Measurements from ENCODE around the gene RXRA. TPM values are rescaled to one million over a fixed set of nuclear protein-coding genes. Genes with fewer than 3 reads are reported as not detected.

The RXRA gene
- total RNA-seq, 1 experiment from 2014 or later = 31.6 TPM

DNA sequence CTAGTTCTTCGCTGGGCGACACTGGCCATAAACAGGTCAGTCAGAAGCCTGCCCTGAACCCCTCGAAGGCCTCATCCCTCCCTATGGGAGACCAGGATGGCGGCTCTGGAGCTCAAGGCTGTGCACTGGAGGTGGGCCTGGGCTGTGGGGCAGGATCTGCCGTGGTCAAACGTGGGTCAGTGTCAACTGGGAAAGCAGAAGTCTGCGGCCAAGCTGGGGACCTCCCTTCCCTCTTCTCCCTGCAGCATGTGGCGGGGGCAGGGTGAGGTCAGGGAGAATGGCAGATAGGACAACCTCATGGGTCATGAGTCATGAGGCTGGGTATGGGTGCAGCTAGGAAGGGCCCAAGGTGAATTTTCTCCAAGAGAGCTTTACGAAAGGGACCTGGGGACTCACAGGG, 132.9 kb downstream of the RXRA start:
- H3K27me3 ChIP-seq (ENCODE audit: control insufficient read depth, insufficient read depth, low read length) = no peaks in the 10 kb centered on the region
- intact Hi-C loops (cut with micrococcal nuclease; ENCODE audit: unreplicated experiment) = no loop called here
- H3K4me1 ChIP-seq (ENCODE audit: control insufficient read depth, insufficient read depth, low read length) = no peaks in the 10 kb centered on the region
- H3K27ac ChIP-seq (ENCODE audit: low read length) = no peak overlapping the region
- CTCF ChIA-PET = no interaction called here
- POLR2A ChIA-PET = no interaction called here
- H3K9me3 ChIP-seq (ENCODE audit: control insufficient read depth, insufficient read depth, low read depth, low read length) = no peaks in the 10 kb centered on the region
- no peak for ATAC-seq
- in situ Hi-C loops (cut with HindIII; ENCODE audit: low pct_unique_long_range_greater_than_20kb, low sequenced_read_pairs) = no loop called here
- DNase-seq (ENCODE audit: low read depth, low spot score) = no peak
- TF ChIP-seq POLR2AphosphoS5 (IDR thresholded peaks at IDR 0.05; ENCODE audit: low read depth, low read length) (no peak), SIN3A (IDR thresholded peaks at IDR 0.05; ENCODE audit: borderline replicate concordance, insufficient read depth, low read depth, low read length) (no peak), TCF7L2 (IDR thresholded peaks at IDR 0.05; ENCODE audit: low read depth, low read length) (no peak)
- TF ChIP-seq, protein P1, sequence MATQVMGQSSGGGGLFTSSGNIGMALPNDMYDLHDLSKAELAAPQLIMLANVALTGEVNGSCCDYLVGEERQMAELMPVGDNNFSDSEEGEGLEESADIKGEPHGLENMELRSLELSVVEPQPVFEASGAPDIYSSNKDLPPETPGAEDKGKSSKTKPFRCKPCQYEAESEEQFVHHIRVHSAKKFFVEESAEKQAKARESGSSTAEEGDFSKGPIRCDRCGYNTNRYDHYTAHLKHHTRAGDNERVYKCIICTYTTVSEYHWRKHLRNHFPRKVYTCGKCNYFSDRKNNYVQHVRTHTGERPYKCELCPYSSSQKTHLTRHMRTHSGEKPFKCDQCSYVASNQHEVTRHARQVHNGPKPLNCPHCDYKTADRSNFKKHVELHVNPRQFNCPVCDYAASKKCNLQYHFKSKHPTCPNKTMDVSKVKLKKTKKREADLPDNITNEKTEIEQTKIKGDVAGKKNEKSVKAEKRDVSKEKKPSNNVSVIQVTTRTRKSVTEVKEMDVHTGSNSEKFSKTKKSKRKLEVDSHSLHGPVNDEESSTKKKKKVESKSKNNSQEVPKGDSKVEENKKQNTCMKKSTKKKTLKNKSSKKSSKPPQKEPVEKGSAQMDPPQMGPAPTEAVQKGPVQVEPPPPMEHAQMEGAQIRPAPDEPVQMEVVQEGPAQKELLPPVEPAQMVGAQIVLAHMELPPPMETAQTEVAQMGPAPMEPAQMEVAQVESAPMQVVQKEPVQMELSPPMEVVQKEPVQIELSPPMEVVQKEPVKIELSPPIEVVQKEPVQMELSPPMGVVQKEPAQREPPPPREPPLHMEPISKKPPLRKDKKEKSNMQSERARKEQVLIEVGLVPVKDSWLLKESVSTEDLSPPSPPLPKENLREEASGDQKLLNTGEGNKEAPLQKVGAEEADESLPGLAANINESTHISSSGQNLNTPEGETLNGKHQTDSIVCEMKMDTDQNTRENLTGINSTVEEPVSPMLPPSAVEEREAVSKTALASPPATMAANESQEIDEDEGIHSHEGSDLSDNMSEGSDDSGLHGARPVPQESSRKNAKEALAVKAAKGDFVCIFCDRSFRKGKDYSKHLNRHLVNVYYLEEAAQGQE (IDR thresholded peaks at IDR 0.05; ENCODE audit: insufficient read depth in 1 of 2, low read depth in 2 of 2, low read length in 1 of 2) = no peak
- TF ChIP-seq, protein P2, sequence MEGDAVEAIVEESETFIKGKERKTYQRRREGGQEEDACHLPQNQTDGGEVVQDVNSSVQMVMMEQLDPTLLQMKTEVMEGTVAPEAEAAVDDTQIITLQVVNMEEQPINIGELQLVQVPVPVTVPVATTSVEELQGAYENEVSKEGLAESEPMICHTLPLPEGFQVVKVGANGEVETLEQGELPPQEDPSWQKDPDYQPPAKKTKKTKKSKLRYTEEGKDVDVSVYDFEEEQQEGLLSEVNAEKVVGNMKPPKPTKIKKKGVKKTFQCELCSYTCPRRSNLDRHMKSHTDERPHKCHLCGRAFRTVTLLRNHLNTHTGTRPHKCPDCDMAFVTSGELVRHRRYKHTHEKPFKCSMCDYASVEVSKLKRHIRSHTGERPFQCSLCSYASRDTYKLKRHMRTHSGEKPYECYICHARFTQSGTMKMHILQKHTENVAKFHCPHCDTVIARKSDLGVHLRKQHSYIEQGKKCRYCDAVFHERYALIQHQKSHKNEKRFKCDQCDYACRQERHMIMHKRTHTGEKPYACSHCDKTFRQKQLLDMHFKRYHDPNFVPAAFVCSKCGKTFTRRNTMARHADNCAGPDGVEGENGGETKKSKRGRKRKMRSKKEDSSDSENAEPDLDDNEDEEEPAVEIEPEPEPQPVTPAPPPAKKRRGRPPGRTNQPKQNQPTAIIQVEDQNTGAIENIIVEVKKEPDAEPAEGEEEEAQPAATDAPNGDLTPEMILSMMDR (IDR thresholded peaks at IDR 0.05) = no peak
- no peaks in the 10 kb centered on the region for H3K36me3 ChIP-seq (ENCODE audit: control insufficient read depth, insufficient read depth, low read length)
- H3K4me3 ChIP-seq (ENCODE audit: low read depth in 2 of 2, low read length in 2 of 2) = no peak overlapping the region
- BruUV-seq (replicated peaks) = no TSS peak

DNA sequence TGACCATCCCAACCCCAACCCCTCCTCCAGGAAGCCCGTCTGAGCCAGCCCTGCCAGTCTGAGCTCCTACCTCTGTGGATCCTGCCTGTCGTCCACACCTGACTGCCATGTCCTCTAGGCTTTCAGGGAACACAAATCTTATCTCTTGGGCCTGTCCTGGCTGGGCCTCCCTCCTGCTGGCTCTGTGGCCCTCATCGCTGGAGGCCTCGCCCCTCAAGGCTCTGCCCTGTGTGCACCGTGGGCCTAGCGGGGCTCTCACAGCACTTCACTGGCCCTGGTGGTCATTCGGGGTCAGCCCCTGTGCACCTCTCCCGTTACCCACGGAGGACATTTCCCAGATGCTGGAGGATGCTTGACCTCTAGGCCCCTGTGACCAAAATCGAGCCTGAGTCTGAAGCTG, 133.3 kb downstream of the RXRA start:
- no peak for DNase-seq (ENCODE audit: low read depth, low spot score)
- CTCF ChIA-PET = no interaction called here
- ATAC-seq = no peak
- no TSS peak for BruUV-seq (replicated peaks)
- Histone ChIP-seq H3K27me3 (ENCODE audit: control insufficient read depth, insufficient read depth, low read length) (no peaks in the 10 kb centered on the region), H3K9me3 (ENCODE audit: control insufficient read depth, insufficient read depth, low read depth, low read length) (no peaks in the 10 kb centered on the region), H3K36me3 (ENCODE audit: control insufficient read depth, insufficient read depth, low read length) (no peaks in the 10 kb centered on the region), H3K4me3 (ENCODE audit: low read depth in 2 of 2, low read length in 2 of 2) (no peak overlapping the region), H3K27ac (ENCODE audit: low read length) (no peak overlapping the region), H3K4me1 (ENCODE audit: control insufficient read depth, insufficient read depth, low read length) (no peaks in the 10 kb centered on the region)
- POLR2A ChIA-PET = no interaction called here
- intact Hi-C loops (cut with micrococcal nuclease; ENCODE audit: unreplicated experiment) = no loop called here
- in situ Hi-C loops (cut with HindIII; ENCODE audit: low pct_unique_long_range_greater_than_20kb, low sequenced_read_pairs) = no loop called here
- TF ChIP-seq, protein P2 (IDR thresholded peaks at IDR 0.05) = no peak
- TF ChIP-seq, protein P1 (IDR thresholded peaks at IDR 0.05; ENCODE audit: insufficient read depth in 1 of 2, low read depth in 2 of 2, low read length in 1 of 2) = no peak
- TF ChIP-seq POLR2AphosphoS5 (IDR thresholded peaks at IDR 0.05; ENCODE audit: low read depth, low read length) = no peak
- TF ChIP-seq SIN3A (IDR thresholded peaks at IDR 0.05; ENCODE audit: borderline replicate concordance, insufficient read depth, low read depth, low read length) = no peak
- TF ChIP-seq TCF7L2 (IDR thresholded peaks at IDR 0.05; ENCODE audit: low read depth, low read length) = no peak

Measured in Panc1 (cell line).